IMR-90 (cell line): ENCODE measurements around the gene IL1RAP. TPM values are rescaled to one million over a fixed set of nuclear protein-coding genes. Genes with fewer than 3 reads are reported as not detected.

ENCODE experiments used
- ATAC-seq: fragments of 200-7000 bp; cut with Tn5 transposase; 2 replicates; pipeline ENCODE4 v1.9.1; 2020; ENCODE audit warnings: low read depth, mild to moderate bottlenecking, moderate library complexity
- BruUV-seq: library from RNA; stranded (reverse); fragments of 400-500 nt; replicated peaks from 2 replicates; lab custom pipeline; 2021; lab: Mats Ljungman, UMichigan
- CTCF ChIA-PET: fragments of 300-600 bp; formaldehyde crosslinking; extraction: SDS; loops from one replicate; lab custom pipeline; 2021; ENCODE audit warnings: antibody characterized with exemption; lab: Yijun Ruan, JAX
- POLR2A ChIA-PET: fragments of 300-600 bp; sonication (Branson Sonifier 250); formaldehyde crosslinking; loops from one replicate; lab custom pipeline; 2022; ENCODE audit warnings: antibody characterized with exemption; ENCODE audit not compliant: unreplicated experiment; lab: Charles Lee
- DNase-seq: peaks from one replicate; pipeline ENCODE4 v3.0.0; 2013
- H2AFZ ChIP-seq: replicated peaks from 2 replicates; pipeline ENCODE3; 2013; ENCODE audit warnings: low read length, mild to moderate bottlenecking; ENCODE audit not compliant: poor library complexity
- H2AK5ac ChIP-seq: 2 replicates; pipeline ENCODE4 v1.6.1; 2013; ENCODE audit warnings: low read depth, low read length, inconsistent platforms
- H2AK9ac ChIP-seq: replicated peaks from 2 replicates; pipeline ENCODE3; 2013; ENCODE audit warnings: mild to moderate bottlenecking, low read depth, low read length, moderate library complexity; ENCODE audit not compliant: poor library complexity
- H2BK120ac ChIP-seq: 2 replicates; pipeline ENCODE4 v1.6.1; 2013; ENCODE audit warnings: low read depth, low read length, inconsistent platforms
- H2BK15ac ChIP-seq: 3 replicates; pipeline ENCODE4 v1.6.1; 2013; ENCODE audit warnings: low read depth, low read length, inconsistent platforms
- H2BK20ac ChIP-seq: 2 replicates; pipeline ENCODE4 v1.6.1; 2013; ENCODE audit warnings: low read depth, mild to moderate bottlenecking, inconsistent platforms, low read length, moderate library complexity
- H2BK5ac ChIP-seq: 2 replicates; pipeline ENCODE4 v1.6.1; 2013; ENCODE audit warnings: mild to moderate bottlenecking, low read depth, low read length, inconsistent platforms; ENCODE audit not compliant: poor library complexity, severe bottlenecking
- H3K14ac ChIP-seq: replicated peaks from 2 replicates; pipeline ENCODE4 v1.6.1; 2013; ENCODE audit warnings: low read depth, low read length, inconsistent platforms
- H3K18ac ChIP-seq: 2 replicates; pipeline ENCODE4 v1.6.1; 2013; ENCODE audit warnings: low read depth, low read length, control low read depth
- H3K23ac ChIP-seq: 2 replicates; pipeline ENCODE4 v1.6.1; 2013; ENCODE audit warnings: low read depth, low read length, inconsistent platforms
- H3K27ac ChIP-seq: 2 replicates; pipeline ENCODE4 v1.5.1; 2013; ENCODE audit warnings: mild to moderate bottlenecking, control low read depth, low read length; ENCODE audit not compliant: insufficient read depth
- H3K27me3 ChIP-seq: 2 replicates; pipeline ENCODE4 v1.6.1; 2013; ENCODE audit warnings: low read length; ENCODE audit not compliant: control insufficient read depth, insufficient read depth
- H3K36me3 ChIP-seq: 2 replicates; pipeline ENCODE4 v1.6.1; 2013; ENCODE audit warnings: low read length, mixed read lengths; ENCODE audit not compliant: control insufficient read depth, insufficient read depth
- H3K4ac ChIP-seq: 2 replicates; pipeline ENCODE4 v1.6.1; 2013; ENCODE audit warnings: low read depth, low read length, inconsistent platforms
- H3K4me1 ChIP-seq: 2 replicates; pipeline ENCODE4 v1.6.1; 2013; ENCODE audit warnings: low read length, mixed read lengths; ENCODE audit not compliant: control insufficient read depth, insufficient read depth
- H3K4me2 ChIP-seq: 2 replicates; pipeline ENCODE4 v1.6.1; 2013; ENCODE audit warnings: low read depth, mild to moderate bottlenecking, control low read depth, low read length, moderate library complexity
- H3K4me3 ChIP-seq: 2 replicates; pipeline ENCODE4 v1.5.1; 2013; ENCODE audit warnings: low read depth, mild to moderate bottlenecking, control low read depth, low read length, moderate library complexity; ENCODE audit not compliant: insufficient read depth
- H3K56ac ChIP-seq: 2 replicates; pipeline ENCODE4 v1.6.1; 2013; ENCODE audit warnings: low read length, inconsistent platforms; ENCODE audit not compliant: insufficient read depth; ENCODE audit errors: extremely low read depth
- H3K79me1 ChIP-seq, 2 experiments: 2 replicates each; pipeline ENCODE4 v1.6.1; 2013; ENCODE audit warnings: low read length in 2 of 2, inconsistent platforms in 1 of 2, low read depth in 1 of 2
- H3K9ac ChIP-seq: 2 replicates; pipeline ENCODE4 v1.6.1; 2013; ENCODE audit warnings: low read depth, low read length, control low read depth
- H3K9me1 ChIP-seq: 2 replicates; pipeline ENCODE4 v1.6.1; 2013; ENCODE audit warnings: low read length, inconsistent platforms; ENCODE audit not compliant: insufficient read depth
- H3K9me3 ChIP-seq: 2 replicates; pipeline ENCODE4 v1.6.1; 2013; ENCODE audit warnings: low read length; ENCODE audit not compliant: control insufficient read depth, insufficient read depth
- H4K20me1 ChIP-seq: 2 replicates; pipeline ENCODE4 v1.6.1; 2013; ENCODE audit warnings: low read length, inconsistent platforms; ENCODE audit not compliant: insufficient read depth
- H4K5ac ChIP-seq: 2 replicates; pipeline ENCODE4 v1.6.1; 2013; ENCODE audit warnings: mild to moderate bottlenecking, low read depth, low read length, control low read depth
- H4K8ac ChIP-seq, 2 experiments: 2 replicates each; pipeline ENCODE4 v1.6.1; 2013; ENCODE audit warnings: low read depth in 2 of 2, low read length in 2 of 2, control low read depth in 1 of 2, inconsistent platforms in 1 of 2
- H4K91ac ChIP-seq: 2 replicates; pipeline ENCODE4 v1.6.1; 2013; ENCODE audit warnings: low read depth, low read length, inconsistent platforms; ENCODE audit not compliant: insufficient read depth
- BHLHE40 ChIP-seq: fragments of 150-350 bp; IDR thresholded peaks from 2 replicates; pipeline ENCODE4 v1.6.1; 2016; ENCODE audit warnings: mild to moderate bottlenecking, low read depth, low read length
- CEBPB ChIP-seq: IDR thresholded peaks from 2 replicates; pipeline ENCODE4 v1.6.1; 2012; ENCODE audit warnings: low read depth, low read length, improper control_type of control experiment
- CHD1 ChIP-seq: IDR thresholded peaks from 2 replicates; pipeline ENCODE4 v1.6.1; 2012; ENCODE audit warnings: low read depth, low read length, improper control_type of control experiment
- CTCF ChIP-seq: conservative IDR thresholded peaks from 2 replicates; pipeline ENCODE4 v1.5.1; 2012; ENCODE audit warnings: mild to moderate bottlenecking, low read depth, low read length, improper control_type of control experiment
- ELK1 ChIP-seq: fragments of 150-350 bp; IDR thresholded peaks from 2 replicates; pipeline ENCODE4 v1.6.1; 2016; ENCODE audit warnings: low read depth, mild to moderate bottlenecking, low read length, moderate library complexity, borderline replicate concordance
- FOS ChIP-seq: fragments of 150-350 bp; IDR thresholded peaks from 2 replicates; pipeline ENCODE4 v1.6.1; 2016; ENCODE audit warnings: low read depth, low read length
- MAFK ChIP-seq: IDR thresholded peaks from 2 replicates; pipeline ENCODE4 v1.6.1; 2012; ENCODE audit warnings: low read depth, low read length, improper control_type of control experiment
- MAZ ChIP-seq: IDR thresholded peaks from 2 replicates; pipeline ENCODE4 v1.6.1; 2012; ENCODE audit warnings: low read depth, mild to moderate bottlenecking, low read length, improper control_type of control experiment, moderate library complexity, borderline replicate concordance
- MXI1 ChIP-seq: IDR thresholded peaks from 2 replicates; pipeline ENCODE4 v1.6.1; 2012; ENCODE audit warnings: low read depth, mild to moderate bottlenecking, low read length, moderate library complexity, borderline replicate concordance
- POLR2A ChIP-seq: IDR thresholded peaks from 2 replicates; pipeline ENCODE4 v1.6.1; 2012; ENCODE audit warnings: mild to moderate bottlenecking, low read depth, low read length
- RAD21 ChIP-seq: IDR thresholded peaks from 2 replicates; pipeline ENCODE4 v1.6.1; 2012; ENCODE audit warnings: low read length, improper control_type of control experiment
- RCOR1 ChIP-seq: IDR thresholded peaks from 2 replicates; pipeline ENCODE4 v1.6.1; 2012; ENCODE audit warnings: mild to moderate bottlenecking, low read length, improper control_type of control experiment; ENCODE audit not compliant: insufficient replicate concordance
- SMC3 ChIP-seq: fragments of 150-350 bp; IDR thresholded peaks from 2 replicates; pipeline ENCODE4 v1.6.1; 2016; ENCODE audit warnings: low read depth, mild to moderate bottlenecking, antibody characterized with exemption, low read length, moderate library complexity
- USF2 ChIP-seq: fragments of 150-350 bp; IDR thresholded peaks from 2 replicates; pipeline ENCODE4 v1.6.1; 2017; ENCODE audit warnings: mild to moderate bottlenecking, antibody characterized with exemption, low read length, low read depth
- WGBS, 2 experiments: methylation state at CpG; one replicate each; pipeline versions ENCODE4 v1.1.5 to v1.1.7; 2013; ENCODE audit warnings: missing lambda C conversion rate in 2 of 2; ENCODE audit not compliant: insufficient read length in 1 of 2; ENCODE audit errors: extremely low coverage in 2 of 2; 5-methylcytosine and 5-hydroxymethylcytosine counted together
- dilution Hi-C: fragments of 300-500 bp; cut with HindIII; formaldehyde crosslinking; loops from one replicate; pipeline ENCODE4 v1.14.3; 2018; ENCODE audit warnings: low sequenced_read_pairs; ENCODE audit not compliant: unreplicated experiment
- in situ Hi-C: fragments of 300-500 bp; cut with MboI; formaldehyde crosslinking; loops from 3 replicates; pipeline ENCODE4 v1.14.3; 2019; ENCODE audit warnings: low sequenced_read_pairs, inconsistent platforms, mixed read lengths
- intact Hi-C: fragments of 100-400 bp; cut with micrococcal nuclease; formaldehyde crosslinking; loops from 2 replicates; pipeline ENCODE4 v1.10.0; 2022
- polyA plus RNA-seq, 3 experiments: library from polyadenylated mRNA; depleted of rRNA; stranded (reverse); fragments of >200 nt; gene quantifications; 2 replicates each; pipeline ENCODE4 v1.2.3, GENCODE V29; 2012; ENCODE audit warnings: low replicate concordance in 1 of 3
- total RNA-seq: library from RNA; depleted of rRNA; stranded (reverse); fragments of >200 nt; gene quantifications from 2 replicates; pipeline ENCODE4 v1.2.3, GENCODE V29; 2012

Gene IL1RAP
- total and polyA plus RNA-seq, 2 of the 4 experiments (the other 2 are of a cell fraction), result 8.3 to 11.3 TPM

- Histone ChIP-seq H3K14ac (no peak overlapping the region), H2BK5ac (no peak overlapping the region), H3K4me2 (no peak overlapping the region), H4K8ac (no peak overlapping the region), H3K36me3 (no peaks in the 10 kb centered on the region; the same call in 1 of the 2 replicates), H3K27ac (no peak overlapping the region), H4K20me1 (no peaks in the 10 kb centered on the region), H3K4me3 (no peak overlapping the region), H2BK20ac (no peak overlapping the region), H3K9ac (no peak overlapping the region), H4K91ac (no peak overlapping the region), H2AK9ac (no peak overlapping the region), H2BK120ac (no peak overlapping the region), H3K56ac (no peak overlapping the region), H3K9me1 (0 out of 2 replicates have a peak, but pooled peaks cover 2% of the 10 kb centered on the region), H3K4ac (no peak overlapping the region), H4K5ac (no peak overlapping the region), H2BK15ac (no peak overlapping the region), H3K79me1 (peaks cover 9 to 10% of the 10 kb centered on the region in 2 experiments; a peak in 3 of 4 replicates), H3K23ac (no peak overlapping the region), H2AK5ac (no peak overlapping the region), H3K18ac (no peak overlapping the region), H3K27me3 (no peaks in the 10 kb centered on the region), H3K4me1 (no peaks in the 10 kb centered on the region), H2AFZ (no peak overlapping the region), H3K9me3 (no peaks in the 10 kb centered on the region)
- no peak for DNase-seq
- TF ChIP-seq ELK1 (no peak), MAFK (no peak), RCOR1 (no peak), CEBPB (no peak), POLR2A (no peak), BHLHE40 (no peak), CTCF (no peak), CHD1 (no peak), SMC3 (no peak), FOS (no peak), MAZ (no peak), MXI1 (no peak), USF2 (no peak), RAD21 (no peak)
- ATAC-seq, result no peak
- POLR2A ChIA-PET, result no interaction called here
- dilution Hi-C loops (no loop called here), in situ Hi-C loops (no loop called here), intact Hi-C loops (no loop called here)
- BruUV-seq, result no TSS peak
- no CpG with 5 or more reads among the region's 2 CpGs for WGBS, 2 experiments
- CTCF ChIA-PET, result no interaction called here
Measured at GRCh38 chr3:190541560-190541959, 27.7 kb downstream of the IL1RAP start.
